Kidney capillary endothelial cell (primary cell): ENCODE data around the gene INO80B.
A peak's percentile ranks its signal among the peaks of the same experiment; 100 is the strongest.
"Not testable (repeated sequence)": the region's sequence is repeated elsewhere in the genome, so short reads cannot be mapped to it uniquely, and the experiment has no call there.

Experiments used
- DNase-seq: peaks from one replicate; pipeline ENCODE4 v3.0.0-alpha.2; 2018; ENCODE audit warnings: low spot score

Gene INO80B

GRCh38 chr2:74482801-74483674 is 28.2 kb downstream of the INO80B start, which contains the start of the genes CCDC142 and TTC31:
CCDC142 (minus strand) TSS chr2:74482998; CDS start chr2:74482837, 161 bp downstream.
TTC31 (plus strand) TSS chr2:74483081; CDS start chr2:74483096, 15 bp downstream.
- DNase-seq, result peak; percentile 91

- DNase-seq, result not testable (repeated sequence)
These were observed 28.8 kb downstream of the INO80B start for GRCh38 chr2:74483675-74484164.

- no peak for DNase-seq
These were observed 31.3 kb downstream of the INO80B start for GRCh38 chr2:74486141-74486540.

- no peak for DNase-seq
These were observed 34.0 kb downstream of the INO80B start for GRCh38 chr2:74488643-74489481.

GRCh38 chr2:74489906-74490305 is 35.0 kb downstream of the INO80B start:
- no peak for DNase-seq

GRCh38 chr2:74491648-74492544 is 37.0 kb downstream of the INO80B start:
- DNase-seq, result no peak

- no peak for DNase-seq
These were observed 38.7 kb downstream of the INO80B start for GRCh38 chr2:74493546-74493945.

GRCh38 chr2:74495440-74495839 is 40.6 kb downstream of the INO80B start:
- DNase-seq, result no peak

GRCh38 chr2:74496997-74497776 is 42.3 kb downstream of the INO80B start:
- DNase-seq, result no peak

GRCh38 chr2:74497777-74498499 is 43.1 kb downstream of the INO80B start:
- no peak for DNase-seq

GRCh38 chr2:74498500-74499266 is 43.8 kb downstream of the INO80B start:
- DNase-seq, result no peak

- no peak for DNase-seq
These were observed 44.5 kb downstream of the INO80B start, which contains the start of gene LBX2 for GRCh38 chr2:74499267-74499939. LBX2 (minus strand) TSS chr2:74499603; CDS start chr2:74499537, 66 bp downstream.

GRCh38 chr2:74499940-74500577 is 45.2 kb downstream of the INO80B start:
- no peak for DNase-seq

- no peak for DNase-seq
These were observed 45.7 kb downstream of the INO80B start for GRCh38 chr2:74500578-74500946.

- no peak for DNase-seq
These were observed 46.6 kb downstream of the INO80B start for GRCh38 chr2:74501335-74502071.

GRCh38 chr2:74502147-74502719 is 47.3 kb downstream of the INO80B start:
- DNase-seq, result no peak
